Fibroblast of lung (primary cell): Measurements from ENCODE around the gene RAPGEF6. TPM values are rescaled to one million over a fixed set of nuclear protein-coding genes. Genes with fewer than 3 reads are reported as not detected.
A peak's percentile ranks its signal among the peaks of the same experiment; 100 is the strongest.

Source experiments
- DNase-seq, 2 donors: peaks; one replicate each; pipeline versions ENCODE4 v3.0.0 to v3.0.0-alpha.2; 2010; ENCODE audit warnings: low read depth in 2 of 2
- H2AFZ ChIP-seq: 2 replicates; pipeline ENCODE4 v1.5.1; 2012; ENCODE audit warnings: low read length, control low read depth, inconsistent platforms
- H3K27ac ChIP-seq: 2 replicates; pipeline ENCODE4 v1.5.1; 2011; ENCODE audit warnings: low read length, control low read depth; ENCODE audit not compliant: insufficient read depth
- H3K27me3 ChIP-seq: 2 replicates; pipeline ENCODE4 v1.5.1; 2011; ENCODE audit warnings: mild to moderate bottlenecking, low read length; ENCODE audit not compliant: control insufficient read depth, insufficient read depth
- H3K36me3 ChIP-seq: 2 replicates; pipeline ENCODE4 v1.5.1; 2011; ENCODE audit warnings: low read length; ENCODE audit not compliant: control insufficient read depth, insufficient read depth
- H3K4me1 ChIP-seq: 2 replicates; pipeline ENCODE4 v1.5.1; 2011; ENCODE audit warnings: low read length; ENCODE audit not compliant: control insufficient read depth, insufficient read depth; ENCODE audit errors: extremely low read depth
- H3K4me2 ChIP-seq: 2 replicates; pipeline ENCODE4 v1.5.1; 2011; ENCODE audit warnings: low read length, control low read depth; ENCODE audit not compliant: insufficient read depth; ENCODE audit errors: extremely low read depth
- H3K4me3 ChIP-seq, 4 experiments: fragments of 200-600 bp in 1 of 4; sonication (generic) in 1 of 4; replicated peaks in 1 of 4; 2 replicates each; pipeline ENCODE4 v1.5.1; 2011 to 2016; ENCODE audit warnings: low read length in 4 of 4, low read depth in 3 of 4, mild to moderate bottlenecking in 3 of 4, control low read depth in 2 of 4, inconsistent platforms in 1 of 4, mixed read lengths in 1 of 4; ENCODE audit not compliant: insufficient read depth in 1 of 4; ENCODE audit errors: control extremely low read depth in 1 of 4
- H3K79me2 ChIP-seq: 2 replicates; pipeline ENCODE4 v1.5.1; 2012; ENCODE audit warnings: mild to moderate bottlenecking, low read length, inconsistent platforms; ENCODE audit not compliant: control insufficient read depth, insufficient read depth
- H3K9ac ChIP-seq: 2 replicates; pipeline ENCODE4 v1.5.1; 2011; ENCODE audit warnings: mild to moderate bottlenecking, low read length, control low read depth; ENCODE audit not compliant: insufficient read depth
- H3K9me3 ChIP-seq: 2 replicates; pipeline ENCODE4 v1.5.1; 2012; ENCODE audit warnings: low read depth, low read length; ENCODE audit not compliant: control insufficient read depth, insufficient read depth
- H4K20me1 ChIP-seq: 2 replicates; pipeline ENCODE4 v1.5.1; 2011; ENCODE audit warnings: low read length; ENCODE audit not compliant: control insufficient read depth, insufficient read depth; ENCODE audit errors: extremely low read depth
- CTCF ChIP-seq, 2 donors: IDR thresholded peaks in 1 of 2; conservative IDR thresholded peaks in 1 of 2; 1 replicate in 1 of 2; 2 replicates in 1 of 2; pipeline ENCODE4 v1.5.1; 2011 to 2012; ENCODE audit warnings: low read length in 2 of 2, control low read depth in 1 of 2, inconsistent platforms in 1 of 2, low read depth in 1 of 2, mild to moderate bottlenecking in 1 of 2
- EZH2 ChIP-seq: IDR thresholded peaks from 2 replicates; pipeline ENCODE4 v1.5.1; 2012; ENCODE audit warnings: low read length, control low read depth, mild to moderate bottlenecking; ENCODE audit errors: missing control alignments
- polyA plus RNA-seq, 2 donors: library from polyadenylated mRNA; depleted of rRNA in 1 of 2; stranded (reverse) in 1 of 2; unstranded in 1 of 2; fragments of >200 nt; gene quantifications; 2 replicates each; pipeline ENCODE4 v1.2.1, GENCODE V29; 2011 to 2012; ENCODE audit warnings: missing spikeins in 1 of 2
- total RNA-seq: library from RNA; depleted of rRNA; stranded (reverse); fragments of >200 nt; gene quantifications from 2 replicates; pipeline ENCODE4 v1.2.1, GENCODE V29; 2014

RAPGEF6 gene
- total and polyA plus RNA-seq, 2 donors (not counting 1 experiment from before 2014, with no cell fraction given): 10.2 to 35.7 TPM

DNA sequence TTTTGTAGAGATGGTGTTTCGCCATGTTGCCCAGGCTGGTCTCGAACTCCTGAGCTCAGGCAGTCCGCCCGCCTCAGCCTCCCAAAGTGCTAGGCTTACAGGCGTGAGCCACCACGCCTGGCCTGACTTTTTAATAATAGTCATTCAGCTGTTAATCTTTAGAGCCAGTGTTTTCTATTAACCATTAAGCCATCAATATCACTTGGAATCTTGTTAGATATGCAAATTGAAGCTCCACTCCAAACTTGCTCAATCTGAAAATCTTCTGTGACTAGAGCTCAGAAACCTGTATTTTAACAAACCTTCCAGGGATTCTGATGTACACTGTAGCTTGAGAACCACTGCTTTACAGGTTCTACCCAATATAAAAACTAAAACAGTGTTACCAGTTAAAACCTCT lies 257.7 kb downstream of the RAPGEF6 start:
- Histone ChIP-seq H4K20me1 (no peaks in the 10 kb centered on the region), H3K27ac (peak overlapping the region; percentile 9), H3K9ac (no peak overlapping the region), H3K4me3 (no peak overlapping the region), H3K36me3 (no peaks in the 10 kb centered on the region), H2AFZ (no peak overlapping the region), H3K79me2 (peaks cover 3% of the 10 kb centered on the region), H3K27me3 (no peaks in the 10 kb centered on the region), H3K4me2 (no peak overlapping the region), H3K4me1 (peaks cover 11% of the 10 kb centered on the region), H3K9me3 (no peaks in the 10 kb centered on the region)
- TF ChIP-seq EZH2 (no peak), CTCF (conservative IDR thresholded peaks at IDR 0.05 in 1 of 2, IDR thresholded peaks at IDR 0.05 in 1 of 2; ENCODE audit: low read depth in 1 of 2, low read length in 2 of 2) (no peak)
- DNase-seq: no peak

GRCh38 chr5:131375351-131375750 lies 259.7 kb downstream of the RAPGEF6 start:
- H3K79me2 ChIP-seq: peaks cover 3% of the 10 kb centered on the region
- peaks cover 11% of the 10 kb centered on the region for H3K4me1 ChIP-seq
- H3K9ac ChIP-seq: no peak overlapping the region
- H4K20me1 ChIP-seq: no peaks in the 10 kb centered on the region
- H3K27ac ChIP-seq: no peak overlapping the region
- no peak overlapping the region for H3K4me3 ChIP-seq
- no peak for TF ChIP-seq CTCF (conservative IDR thresholded peaks at IDR 0.05 in 1 of 2, IDR thresholded peaks at IDR 0.05 in 1 of 2; ENCODE audit: low read depth in 1 of 2, low read length in 2 of 2)
- TF ChIP-seq EZH2: no peak
- no peak overlapping the region for H2AFZ ChIP-seq
- no peak for DNase-seq
- H3K9me3 ChIP-seq: no peaks in the 10 kb centered on the region
- no peak overlapping the region for H3K4me2 ChIP-seq
- no peaks in the 10 kb centered on the region for H3K36me3 ChIP-seq
- no peaks in the 10 kb centered on the region for H3K27me3 ChIP-seq

Other genes with a start within 250 kb of the RAPGEF6 start
- 79.4 and 97.8 TPM in 2 replicates for gene FNIP1, start 161.8 kb upstream of the RAPGEF6 start, total RNA-seq
- 30.7 and 36.4 TPM in 2 replicates for gene FNIP1, start 161.8 kb upstream of the RAPGEF6 start, polyA plus RNA-seq